Vagina (tissue), 2 donors: ENCODE measurements around the gene PTPRM. TPM values are rescaled to one million over a fixed set of nuclear protein-coding genes. Genes with fewer than 3 reads are reported as not detected.

ENCODE experiments used
- DNase-seq, 2 donors: peaks; one replicate each; pipeline ENCODE4 v3.0.0-alpha.2; 2017; ENCODE audit errors: extremely low spot score in 2 of 2
- H3K27ac ChIP-seq: fragments of 200-600 bp; sonication (generic); one replicate; pipeline ENCODE4 v1.5.1; 2019
- H3K27me3 ChIP-seq: fragments of 200-600 bp; sonication (generic); one replicate; pipeline ENCODE4 v1.5.1; 2019
- H3K36me3 ChIP-seq, 2 donors: fragments of 200-600 bp; sonication (generic); one replicate each; pipeline ENCODE4 v1.5.1; 2017 to 2019
- H3K4me1 ChIP-seq: fragments of 200-600 bp; sonication (generic); one replicate; pipeline ENCODE4 v1.5.1; 2019
- H3K4me3 ChIP-seq, 2 donors: fragments of 200-600 bp; sonication (generic); 1 replicate in 1 of 2; 2 replicates in 1 of 2; pipeline ENCODE4 v1.5.1; 2016 to 2019
- H3K9me3 ChIP-seq: fragments of 200-600 bp; sonication (generic); one replicate; pipeline ENCODE4 v1.5.1; 2019
- CTCF ChIP-seq, 3 experiments: fragments of 450-650 bp in 2 of 3; fragments of 200-600 bp in 1 of 3; sonication (generic) in 1 of 3; IDR thresholded peaks; one replicate each; pipeline ENCODE4 v1.5.1; 2017 to 2019; ENCODE audit warnings: antibody characterized with exemption in 3 of 3, mild to moderate bottlenecking in 2 of 3, moderate library complexity in 2 of 3
- POLR2A ChIP-seq, 2 donors: fragments of 450-650 bp; IDR thresholded peaks; one replicate each; pipeline ENCODE4 v1.6.1; 2017; ENCODE audit warnings: antibody characterized with exemption in 2 of 2, mild to moderate bottlenecking in 2 of 2, moderate library complexity in 2 of 2
- POLR2AphosphoS5 ChIP-seq, 2 donors: sonication (generic); formaldehyde crosslinking; IDR thresholded peaks; one replicate each; pipeline ENCODE4 v1.9.0; 2017; ENCODE audit warnings: antibody characterized with exemption in 2 of 2, mild to moderate bottlenecking in 2 of 2, low read depth in 1 of 2; ENCODE audit not compliant: insufficient read depth in 1 of 2
- intact Hi-C: fragments of 100-400 bp; cut with DNase I; formaldehyde crosslinking; loops from one replicate; pipeline ENCODE4 v1.15.1; 2023
- total RNA-seq: library from RNA; depleted of rRNA; stranded (reverse); fragments of >200 nt; gene quantifications from one replicate; pipeline ENCODE4 v1.2.3, GENCODE V29; 2016

Gene PTPRM
- total RNA-seq, 1 donor from 2014 or later, result 60.2 TPM

DNA sequence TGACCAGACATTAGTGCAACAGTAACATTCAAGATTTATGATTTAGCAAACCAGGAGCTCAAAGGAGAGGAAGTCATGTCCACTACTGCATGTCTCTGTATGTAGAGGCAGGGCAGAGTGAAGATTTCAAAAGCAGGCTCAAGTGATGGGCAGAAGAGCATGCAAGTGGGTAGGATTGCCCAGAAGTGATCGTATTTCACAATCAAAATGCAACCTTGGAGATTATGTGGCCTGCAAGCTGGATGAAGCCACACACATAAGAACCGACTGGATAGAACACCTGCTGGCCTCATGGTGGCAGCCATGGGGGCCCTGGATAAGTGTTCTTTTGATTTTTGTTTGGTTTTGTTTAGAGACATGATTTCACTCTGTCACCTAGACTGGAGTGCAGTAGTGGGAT lies 755.4 kb downstream of the PTPRM start:
- TF ChIP-seq POLR2AphosphoS5 (IDR thresholded peaks at IDR 0.05; ENCODE audit: insufficient read depth in 1 of 2, low read depth in 1 of 2) (no peak), POLR2A (IDR thresholded peaks at IDR 0.05) (no peak), CTCF (IDR thresholded peaks at IDR 0.05) (no peak)
- Histone ChIP-seq H3K27ac (no peak overlapping the region), H3K4me3 (no peak overlapping the region), H3K4me1 (no peaks in the 10 kb centered on the region), H3K9me3 (no peaks in the 10 kb centered on the region), H3K27me3 (no peaks in the 10 kb centered on the region), H3K36me3 (no peaks in the 10 kb centered on the region)
- DNase-seq, result no peak
- intact Hi-C loops, result no loop called here

- H3K36me3 ChIP-seq, result no peaks in the 10 kb centered on the region
- H3K4me3 ChIP-seq, result no peak overlapping the region
- H3K4me1 ChIP-seq, result no peaks in the 10 kb centered on the region
- no peaks in the 10 kb centered on the region for H3K27me3 ChIP-seq
- H3K27ac ChIP-seq, result no peak overlapping the region
- intact Hi-C loops, result no loop called here
- DNase-seq, result no peak
- no peaks in the 10 kb centered on the region for H3K9me3 ChIP-seq
- no peak for TF ChIP-seq POLR2A (IDR thresholded peaks at IDR 0.05)
- no peak for TF ChIP-seq CTCF (IDR thresholded peaks at IDR 0.05)
- TF ChIP-seq POLR2AphosphoS5 (IDR thresholded peaks at IDR 0.05; ENCODE audit: insufficient read depth in 1 of 2, low read depth in 1 of 2), result no peak
Measured at GRCh38 chr18:8324343-8325065, 757.4 kb downstream of the PTPRM start.

- no peaks in the 10 kb centered on the region for H3K36me3 ChIP-seq
- no peak overlapping the region for H3K4me3 ChIP-seq
- intact Hi-C loops, result no loop called here
- no peak overlapping the region for H3K27ac ChIP-seq
- TF ChIP-seq POLR2AphosphoS5 (IDR thresholded peaks at IDR 0.05; ENCODE audit: insufficient read depth in 1 of 2, low read depth in 1 of 2), result no peak
- no peak for TF ChIP-seq POLR2A (IDR thresholded peaks at IDR 0.05)
- TF ChIP-seq CTCF (IDR thresholded peaks at IDR 0.05), result no peak
- H3K27me3 ChIP-seq, result no peaks in the 10 kb centered on the region
- H3K9me3 ChIP-seq, result no peaks in the 10 kb centered on the region
- no peaks in the 10 kb centered on the region for H3K4me1 ChIP-seq
- DNase-seq, result no peak
Measured at GRCh38 chr18:8326763-8327394, 759.8 kb downstream of the PTPRM start.

GRCh38 chr18:8328126-8328525 lies 761.0 kb downstream of the PTPRM start:
- DNase-seq, result no peak
- no peak for TF ChIP-seq POLR2AphosphoS5 (IDR thresholded peaks at IDR 0.05; ENCODE audit: insufficient read depth in 1 of 2, low read depth in 1 of 2)
- no peak for TF ChIP-seq POLR2A (IDR thresholded peaks at IDR 0.05)
- TF ChIP-seq CTCF (IDR thresholded peaks at IDR 0.05), result no peak
- Histone ChIP-seq H3K27me3 (no peaks in the 10 kb centered on the region), H3K36me3 (no peaks in the 10 kb centered on the region), H3K4me1 (no peaks in the 10 kb centered on the region), H3K27ac (no peak overlapping the region), H3K4me3 (no peak overlapping the region), H3K9me3 (no peaks in the 10 kb centered on the region)
- intact Hi-C loops, result no loop called here

DNA sequence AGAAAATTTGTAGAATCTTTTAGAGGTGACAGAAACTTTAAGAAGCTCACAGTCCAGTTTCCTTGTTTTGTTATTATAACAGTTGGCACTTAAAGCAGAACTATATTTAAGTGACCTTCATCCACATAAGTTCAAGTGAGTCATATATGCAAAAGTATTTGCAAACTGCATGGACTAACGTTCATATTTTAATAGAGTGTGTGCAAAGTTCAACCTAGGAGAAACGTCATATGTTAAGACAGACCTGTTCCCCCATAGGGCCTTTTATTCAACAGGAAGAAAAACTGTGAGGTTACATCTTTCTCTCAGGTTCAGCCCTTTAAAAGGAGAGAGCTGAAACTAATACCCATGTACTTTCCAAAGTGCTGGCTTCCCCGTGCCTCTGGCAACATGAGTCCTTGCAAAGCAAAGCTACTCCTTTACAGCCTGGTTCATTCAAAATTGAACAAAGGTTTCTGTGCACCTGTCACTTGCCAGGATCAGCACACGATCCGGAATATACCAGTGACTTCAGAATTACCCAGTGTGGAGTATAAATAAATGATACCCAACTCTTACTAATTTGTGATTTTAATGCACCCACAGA lies 762.2 kb downstream of the PTPRM start:
- Histone ChIP-seq H3K4me3 (no peak overlapping the region), H3K27me3 (no peaks in the 10 kb centered on the region), H3K36me3 (no peaks in the 10 kb centered on the region), H3K9me3 (no peaks in the 10 kb centered on the region), H3K4me1 (no peaks in the 10 kb centered on the region), H3K27ac (no peak overlapping the region)
- DNase-seq, result no peak
- no peak for TF ChIP-seq POLR2A (IDR thresholded peaks at IDR 0.05)
- TF ChIP-seq POLR2AphosphoS5 (IDR thresholded peaks at IDR 0.05; ENCODE audit: insufficient read depth in 1 of 2, low read depth in 1 of 2), result no peak
- TF ChIP-seq CTCF (IDR thresholded peaks at IDR 0.05), result no peak
- intact Hi-C loops, result no loop called here
